LNCAP (cell line): ENCODE results near the gene GRIK4.

Experiments used
- TF ChIP-seq, protein P1 (sequence below): fragments of 450-650 bp; IDR thresholded peaks from 2 replicates; pipeline ENCODE4 v1.5.1; 2017; ENCODE audit warnings: mild to moderate bottlenecking

GRIK4 gene

GRCh38 chr11:120597250-120598215, 86.0 kb downstream of the GRIK4 start:
- TF ChIP-seq, protein P1, sequence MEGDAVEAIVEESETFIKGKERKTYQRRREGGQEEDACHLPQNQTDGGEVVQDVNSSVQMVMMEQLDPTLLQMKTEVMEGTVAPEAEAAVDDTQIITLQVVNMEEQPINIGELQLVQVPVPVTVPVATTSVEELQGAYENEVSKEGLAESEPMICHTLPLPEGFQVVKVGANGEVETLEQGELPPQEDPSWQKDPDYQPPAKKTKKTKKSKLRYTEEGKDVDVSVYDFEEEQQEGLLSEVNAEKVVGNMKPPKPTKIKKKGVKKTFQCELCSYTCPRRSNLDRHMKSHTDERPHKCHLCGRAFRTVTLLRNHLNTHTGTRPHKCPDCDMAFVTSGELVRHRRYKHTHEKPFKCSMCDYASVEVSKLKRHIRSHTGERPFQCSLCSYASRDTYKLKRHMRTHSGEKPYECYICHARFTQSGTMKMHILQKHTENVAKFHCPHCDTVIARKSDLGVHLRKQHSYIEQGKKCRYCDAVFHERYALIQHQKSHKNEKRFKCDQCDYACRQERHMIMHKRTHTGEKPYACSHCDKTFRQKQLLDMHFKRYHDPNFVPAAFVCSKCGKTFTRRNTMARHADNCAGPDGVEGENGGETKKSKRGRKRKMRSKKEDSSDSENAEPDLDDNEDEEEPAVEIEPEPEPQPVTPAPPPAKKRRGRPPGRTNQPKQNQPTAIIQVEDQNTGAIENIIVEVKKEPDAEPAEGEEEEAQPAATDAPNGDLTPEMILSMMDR, result no peak

- TF ChIP-seq, protein P1, result no peak
Measured at GRCh38 chr11:120598517-120599257, 87.1 kb downstream of the GRIK4 start.

- TF ChIP-seq, protein P1, result no peak
Measured at GRCh38 chr11:120599816-120600420, 88.4 kb downstream of the GRIK4 start.

- TF ChIP-seq, protein P1, result no peak
Measured at GRCh38 chr11:120601536-120601935, 90.0 kb downstream of the GRIK4 start.

GRCh38 chr11:120603071-120603470, 91.5 kb downstream of the GRIK4 start:
- TF ChIP-seq, protein P1, result no peak

- TF ChIP-seq, protein P1, result no peak
Measured at GRCh38 chr11:120605469-120605868, 93.9 kb downstream of the GRIK4 start.

GRCh38 chr11:120606211-120607010, 94.9 kb downstream of the GRIK4 start:
- TF ChIP-seq, protein P1, result no peak
